ENCODE data around the gene ACSS1. TPM values are rescaled to one million over a fixed set of nuclear protein-coding genes. Genes with fewer than 3 reads are reported as not detected.

ACSS1 gene
- total RNA-seq, 4 donors from 2014 or later = 5.8 to 23.5 (median 11.1) TPM

GRCh38 chr20:25072226-25072811 is 14.4 kb upstream of the ACSS1 start:
- intact Hi-C loops (cut with DNase I) = loop anchor here (10.0 kb wide), 1 partner anchor 102 kb away; no protein-coding TSS in a partner anchor
- peaks cover under 1 to 9% (median 6%) of the 10 kb centered on the region in 3 donors for H3K4me1 ChIP-seq
- no peak overlapping the region for H3K27ac ChIP-seq
- TF ChIP-seq CTCF (IDR thresholded peaks at IDR 0.05) = no peak
- no peak for TF ChIP-seq POLR2A (IDR thresholded peaks at IDR 0.05)
- no peaks in the 10 kb centered on the region for H3K36me3 ChIP-seq
- H3K9me3 ChIP-seq = no peaks in the 10 kb centered on the region
- 34 to 37% methylated on average over 7 of the region's 7 CpGs for WGBS, 2 donors
- H3K4me3 ChIP-seq = no peak overlapping the region
- H3K27me3 ChIP-seq = peaks cover 0 to 90% (median 4%) of the 10 kb centered on the region in 4 donors
- DNase-seq = no peak

GRCh38 chr20:25071734-25072133 is 13.8 kb upstream of the ACSS1 start:
- peaks cover 0 to 84% (median under 1%) of the 10 kb centered on the region in 4 donors for H3K27me3 ChIP-seq
- TF ChIP-seq POLR2A (IDR thresholded peaks at IDR 0.05) (no peak), CTCF (IDR thresholded peaks at IDR 0.05) (no peak)
- H3K36me3 ChIP-seq = no peaks in the 10 kb centered on the region
- no peak for DNase-seq
- no peaks in the 10 kb centered on the region for H3K9me3 ChIP-seq
- 23 to 46% methylated on average over 4 of the region's 4 CpGs for WGBS, 2 donors
- intact Hi-C loops (cut with DNase I) = loop anchor here (10.0 kb wide), 1 partner anchor 103 kb away; no protein-coding TSS in a partner anchor
- H3K27ac ChIP-seq = no peak overlapping the region
- H3K4me3 ChIP-seq = no peak overlapping the region
- H3K4me1 ChIP-seq = peaks cover 0 to 3% (median 1%) of the 10 kb centered on the region in 3 donors

GRCh38 chr20:25070821-25071473 is 13.0 kb upstream of the ACSS1 start:
- Histone ChIP-seq H3K4me3 (no peak overlapping the region), H3K36me3 (no peaks in the 10 kb centered on the region), H3K4me1 (peaks cover 0 to 6% (median 0%) of the 10 kb centered on the region in 3 donors), H3K9me3 (no peaks in the 10 kb centered on the region), H3K27me3 (peaks cover 0 to 81% (median 0%) of the 10 kb centered on the region in 4 donors), H3K27ac (no peak overlapping the region)
- no peak for TF ChIP-seq POLR2A (IDR thresholded peaks at IDR 0.05)
- no peak for TF ChIP-seq CTCF (IDR thresholded peaks at IDR 0.05)
- WGBS, 2 donors = 58 to 61% methylated on average over 4 to 5 of the region's 5 CpGs
- no peak for DNase-seq
- intact Hi-C loops (cut with DNase I) = loop anchor here (10.0 kb wide), 1 partner anchor 104 kb away; no protein-coding TSS in a partner anchor

GRCh38 chr20:25067102-25067987 is 9.4 kb upstream of the ACSS1 start:
- TF ChIP-seq CTCF (IDR thresholded peaks at IDR 0.05) (no peak), POLR2A (IDR thresholded peaks at IDR 0.05) (no peak)
- Histone ChIP-seq H3K9me3 (no peaks in the 10 kb centered on the region), H3K27me3 (peaks cover 0 to 56% (median 0%) of the 10 kb centered on the region in 4 donors), H3K36me3 (no peaks in the 10 kb centered on the region), H3K4me1 (peaks cover 0 to 16% (median 0%) of the 10 kb centered on the region in 3 donors), H3K27ac (no peak overlapping the region), H3K4me3 (no peak overlapping the region)
- 91 to 93% methylated on average over 18 of the region's 18 CpGs for WGBS, 2 donors
- DNase-seq = no peak
- intact Hi-C loops (cut with DNase I) = no loop called here
